GM10847 (cell line): ENCODE data around the gene SLC25A13.

Experiments used
- POLR2A ChIP-seq: IDR thresholded peaks from 2 replicates; pipeline ENCODE4 v1.6.1; 2011; ENCODE audit not compliant: insufficient read length; ENCODE audit errors: extremely low read depth

Gene SLC25A13

GRCh38 chr7:96179837-96180236, 142.1 kb downstream of the SLC25A13 start:
- TF ChIP-seq POLR2A = no peak

- no peak for TF ChIP-seq POLR2A
Observed at GRCh38 chr7:96179341-96179740, 142.6 kb downstream of the SLC25A13 start.

- no peak for TF ChIP-seq POLR2A
Observed at GRCh38 chr7:96178581-96178980, 143.3 kb downstream of the SLC25A13 start.

GRCh38 chr7:96177353-96177752, 144.5 kb downstream of the SLC25A13 start:
- no peak for TF ChIP-seq POLR2A

- no peak for TF ChIP-seq POLR2A
Observed at GRCh38 chr7:96174812-96175211, 147.1 kb downstream of the SLC25A13 start.

GRCh38 chr7:96173781-96174180, 148.1 kb downstream of the SLC25A13 start:
- TF ChIP-seq POLR2A = no peak

- no peak for TF ChIP-seq POLR2A
Observed at GRCh38 chr7:96169439-96169838, 152.5 kb downstream of the SLC25A13 start.

- TF ChIP-seq POLR2A = no peak
Observed at GRCh38 chr7:96167424-96167823, 154.5 kb downstream of the SLC25A13 start.

- TF ChIP-seq POLR2A = no peak
Observed at GRCh38 chr7:96161897-96162296, 160.0 kb downstream of the SLC25A13 start.

- no peak for TF ChIP-seq POLR2A
Observed at GRCh38 chr7:96157856-96158255, 164.0 kb downstream of the SLC25A13 start.

- TF ChIP-seq POLR2A = no peak
Observed at GRCh38 chr7:96152706-96153105, 169.2 kb downstream of the SLC25A13 start.

- no peak for TF ChIP-seq POLR2A
Observed at GRCh38 chr7:96151889-96152288, 170.0 kb downstream of the SLC25A13 start.

GRCh38 chr7:96144260-96144526, 177.7 kb downstream of the SLC25A13 start:
- TF ChIP-seq POLR2A = no peak

GRCh38 chr7:96143495-96144259, 178.2 kb downstream of the SLC25A13 start:
- TF ChIP-seq POLR2A = no peak

- TF ChIP-seq POLR2A = no peak
Observed at GRCh38 chr7:96136600-96137239, 185.2 kb downstream of the SLC25A13 start.

- TF ChIP-seq POLR2A = no peak
Observed at GRCh38 chr7:96135241-96135640, 186.7 kb downstream of the SLC25A13 start.

GRCh38 chr7:96131525-96131924, 190.4 kb downstream of the SLC25A13 start:
- no peak for TF ChIP-seq POLR2A
